IMR-90 (cell line): ENCODE data around the gene C2. TPM values are rescaled to one million over a fixed set of nuclear protein-coding genes. Genes with fewer than 3 reads are reported as not detected.
A peak's percentile ranks its signal among the peaks of the same experiment; 100 is the strongest.

Experiments
- ATAC-seq: fragments of 200-7000 bp; cut with Tn5 transposase; 2 replicates; pipeline ENCODE4 v1.9.1; 2020; ENCODE audit warnings: low read depth, mild to moderate bottlenecking, moderate library complexity
- BruUV-seq: library from RNA; stranded (reverse); fragments of 400-500 nt; replicated peaks from 2 replicates; lab custom pipeline; 2021; lab: Mats Ljungman, UMichigan
- CTCF ChIA-PET: fragments of 300-600 bp; formaldehyde crosslinking; extraction: SDS; loops from one replicate; lab custom pipeline; 2021; ENCODE audit warnings: antibody characterized with exemption; lab: Yijun Ruan, JAX
- POLR2A ChIA-PET: fragments of 300-600 bp; sonication (Branson Sonifier 250); formaldehyde crosslinking; loops from one replicate; lab custom pipeline; 2022; ENCODE audit warnings: antibody characterized with exemption; ENCODE audit not compliant: unreplicated experiment; lab: Charles Lee
- DNase-seq: peaks from one replicate; pipeline ENCODE4 v3.0.0; 2013
- H2AFZ ChIP-seq: replicated peaks from 2 replicates; pipeline ENCODE3; 2013; ENCODE audit warnings: low read length, mild to moderate bottlenecking; ENCODE audit not compliant: poor library complexity
- H2AK5ac ChIP-seq: 2 replicates; pipeline ENCODE4 v1.6.1; 2013; ENCODE audit warnings: low read depth, low read length, inconsistent platforms
- H2AK9ac ChIP-seq: replicated peaks from 2 replicates; pipeline ENCODE3; 2013; ENCODE audit warnings: mild to moderate bottlenecking, low read depth, low read length, moderate library complexity; ENCODE audit not compliant: poor library complexity
- H2BK120ac ChIP-seq: 2 replicates; pipeline ENCODE4 v1.6.1; 2013; ENCODE audit warnings: low read depth, low read length, inconsistent platforms
- H2BK15ac ChIP-seq: 3 replicates; pipeline ENCODE4 v1.6.1; 2013; ENCODE audit warnings: low read depth, low read length, inconsistent platforms
- H2BK20ac ChIP-seq: 2 replicates; pipeline ENCODE4 v1.6.1; 2013; ENCODE audit warnings: low read depth, mild to moderate bottlenecking, inconsistent platforms, low read length, moderate library complexity
- H2BK5ac ChIP-seq: 2 replicates; pipeline ENCODE4 v1.6.1; 2013; ENCODE audit warnings: mild to moderate bottlenecking, low read depth, low read length, inconsistent platforms; ENCODE audit not compliant: poor library complexity, severe bottlenecking
- H3K14ac ChIP-seq: replicated peaks from 2 replicates; pipeline ENCODE4 v1.6.1; 2013; ENCODE audit warnings: low read depth, low read length, inconsistent platforms
- H3K18ac ChIP-seq: 2 replicates; pipeline ENCODE4 v1.6.1; 2013; ENCODE audit warnings: low read depth, low read length, control low read depth
- H3K23ac ChIP-seq: 2 replicates; pipeline ENCODE4 v1.6.1; 2013; ENCODE audit warnings: low read depth, low read length, inconsistent platforms
- H3K27ac ChIP-seq: 2 replicates; pipeline ENCODE4 v1.5.1; 2013; ENCODE audit warnings: mild to moderate bottlenecking, control low read depth, low read length; ENCODE audit not compliant: insufficient read depth
- H3K27me3 ChIP-seq: 2 replicates; pipeline ENCODE4 v1.6.1; 2013; ENCODE audit warnings: low read length; ENCODE audit not compliant: control insufficient read depth, insufficient read depth
- H3K36me3 ChIP-seq: 2 replicates; pipeline ENCODE4 v1.6.1; 2013; ENCODE audit warnings: low read length, mixed read lengths; ENCODE audit not compliant: control insufficient read depth, insufficient read depth
- H3K4ac ChIP-seq: 2 replicates; pipeline ENCODE4 v1.6.1; 2013; ENCODE audit warnings: low read depth, low read length, inconsistent platforms
- H3K4me1 ChIP-seq: 2 replicates; pipeline ENCODE4 v1.6.1; 2013; ENCODE audit warnings: low read length, mixed read lengths; ENCODE audit not compliant: control insufficient read depth, insufficient read depth
- H3K4me2 ChIP-seq: 2 replicates; pipeline ENCODE4 v1.6.1; 2013; ENCODE audit warnings: low read depth, mild to moderate bottlenecking, control low read depth, low read length, moderate library complexity
- H3K4me3 ChIP-seq: 2 replicates; pipeline ENCODE4 v1.5.1; 2013; ENCODE audit warnings: low read depth, mild to moderate bottlenecking, control low read depth, low read length, moderate library complexity; ENCODE audit not compliant: insufficient read depth
- H3K56ac ChIP-seq: 2 replicates; pipeline ENCODE4 v1.6.1; 2013; ENCODE audit warnings: low read length, inconsistent platforms; ENCODE audit not compliant: insufficient read depth; ENCODE audit errors: extremely low read depth
- H3K79me1 ChIP-seq, 2 experiments: 2 replicates each; pipeline ENCODE4 v1.6.1; 2013; ENCODE audit warnings: low read length in 2 of 2, inconsistent platforms in 1 of 2, low read depth in 1 of 2
- H3K9ac ChIP-seq: 2 replicates; pipeline ENCODE4 v1.6.1; 2013; ENCODE audit warnings: low read depth, low read length, control low read depth
- H3K9me1 ChIP-seq: 2 replicates; pipeline ENCODE4 v1.6.1; 2013; ENCODE audit warnings: low read length, inconsistent platforms; ENCODE audit not compliant: insufficient read depth
- H3K9me3 ChIP-seq: 2 replicates; pipeline ENCODE4 v1.6.1; 2013; ENCODE audit warnings: low read length; ENCODE audit not compliant: control insufficient read depth, insufficient read depth
- H4K20me1 ChIP-seq: 2 replicates; pipeline ENCODE4 v1.6.1; 2013; ENCODE audit warnings: low read length, inconsistent platforms; ENCODE audit not compliant: insufficient read depth
- H4K5ac ChIP-seq: 2 replicates; pipeline ENCODE4 v1.6.1; 2013; ENCODE audit warnings: mild to moderate bottlenecking, low read depth, low read length, control low read depth
- H4K8ac ChIP-seq, 2 experiments: 2 replicates each; pipeline ENCODE4 v1.6.1; 2013; ENCODE audit warnings: low read depth in 2 of 2, low read length in 2 of 2, control low read depth in 1 of 2, inconsistent platforms in 1 of 2
- H4K91ac ChIP-seq: 2 replicates; pipeline ENCODE4 v1.6.1; 2013; ENCODE audit warnings: low read depth, low read length, inconsistent platforms; ENCODE audit not compliant: insufficient read depth
- BHLHE40 ChIP-seq: fragments of 150-350 bp; IDR thresholded peaks from 2 replicates; pipeline ENCODE4 v1.6.1; 2016; ENCODE audit warnings: mild to moderate bottlenecking, low read depth, low read length
- RAD21 ChIP-seq: IDR thresholded peaks from 2 replicates; pipeline ENCODE4 v1.6.1; 2012; ENCODE audit warnings: low read length, improper control_type of control experiment
- RFX5 ChIP-seq: IDR thresholded peaks from 2 replicates; pipeline ENCODE4 v1.8.0; 2012; ENCODE audit warnings: low read depth, mild to moderate bottlenecking, low read length, moderate library complexity
- WGBS, 2 experiments: methylation state at CpG; one replicate each; pipeline versions ENCODE4 v1.1.5 to v1.1.7; 2013; ENCODE audit warnings: missing lambda C conversion rate in 2 of 2; ENCODE audit not compliant: insufficient read length in 1 of 2; ENCODE audit errors: extremely low coverage in 2 of 2; 5-methylcytosine and 5-hydroxymethylcytosine counted together
- dilution Hi-C: fragments of 300-500 bp; cut with HindIII; formaldehyde crosslinking; loops from one replicate; pipeline ENCODE4 v1.14.3; 2018; ENCODE audit warnings: low sequenced_read_pairs; ENCODE audit not compliant: unreplicated experiment
- in situ Hi-C: fragments of 300-500 bp; cut with MboI; formaldehyde crosslinking; loops from 3 replicates; pipeline ENCODE4 v1.14.3; 2019; ENCODE audit warnings: low sequenced_read_pairs, inconsistent platforms, mixed read lengths
- intact Hi-C: fragments of 100-400 bp; cut with micrococcal nuclease; formaldehyde crosslinking; loops from 2 replicates; pipeline ENCODE4 v1.10.0; 2022
- polyA plus RNA-seq, 3 experiments: library from polyadenylated mRNA; depleted of rRNA; stranded (reverse); fragments of >200 nt; gene quantifications; 2 replicates each; pipeline ENCODE4 v1.2.3, GENCODE V29; 2012; ENCODE audit warnings: low replicate concordance in 1 of 3
- total RNA-seq: library from RNA; depleted of rRNA; stranded (reverse); fragments of >200 nt; gene quantifications from 2 replicates; pipeline ENCODE4 v1.2.3, GENCODE V29; 2012

Gene C2
- total and polyA plus RNA-seq, 2 of the 4 experiments (the other 2 are of a cell fraction) = 0.18 to 0.19 TPM

DNA sequence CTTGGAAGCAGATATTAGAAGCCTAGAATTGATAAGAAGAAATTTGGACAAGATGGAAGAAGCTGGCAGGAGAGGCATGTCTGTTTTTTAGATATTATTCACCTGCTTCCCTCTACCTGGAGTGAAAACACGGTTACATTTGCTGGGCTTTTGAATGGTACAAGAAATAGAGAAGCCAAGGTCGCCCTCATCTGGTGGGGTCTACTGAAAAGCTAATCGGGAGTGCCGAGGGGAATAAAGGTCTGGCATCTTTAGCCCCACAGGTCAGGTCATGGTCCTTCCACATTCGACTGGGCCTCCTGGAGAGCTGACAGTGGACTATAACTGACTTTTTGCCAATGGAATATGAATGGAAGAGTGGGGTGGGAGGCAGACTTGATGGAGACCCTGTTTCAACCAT, 4.6 kb upstream of the C2 start:
- no peaks in the 10 kb centered on the region for H3K9me3 ChIP-seq
- no peak overlapping the region for H3K56ac ChIP-seq
- POLR2A ChIA-PET = no interaction called here
- H3K4me3 ChIP-seq = no peak overlapping the region
- H3K27me3 ChIP-seq = 0 out of 2 replicates have a peak, but pooled peaks cover 2% of the 10 kb centered on the region
- no peak overlapping the region for H3K4ac ChIP-seq
- peaks cover 6% of the 10 kb centered on the region; the same call in 1 of the 2 replicates for H3K4me1 ChIP-seq
- H3K27ac ChIP-seq = no peak overlapping the region
- no peak overlapping the region for H2BK15ac ChIP-seq
- H4K8ac ChIP-seq = no peak overlapping the region
- no peak overlapping the region for H3K14ac ChIP-seq
- H3K18ac ChIP-seq = no peak overlapping the region
- no peaks in the 10 kb centered on the region for H4K20me1 ChIP-seq
- dilution Hi-C loops = no loop called here
- H2AFZ ChIP-seq = peak overlapping the region; percentile 58
- peak overlapping the region; percentile 65 for H2AK9ac ChIP-seq
- no peaks in the 10 kb centered on the region for H3K79me1 ChIP-seq
- H2BK5ac ChIP-seq = no peak overlapping the region
- no peak overlapping the region for H3K4me2 ChIP-seq
- H3K23ac ChIP-seq = no peak overlapping the region
- in situ Hi-C loops = no loop called here
- no peak overlapping the region for H4K5ac ChIP-seq
- BruUV-seq = no TSS peak
- no peak overlapping the region for H3K9ac ChIP-seq
- CTCF ChIA-PET = interaction anchor here (0.8 to 0.9 kb wide), 2 partner anchors 13 to 17 kb away, joined by 3 read pairs; no protein-coding TSS in a partner anchor
- TF ChIP-seq RFX5 (no peak), BHLHE40 (no peak), RAD21 (peak; percentile 14; the same call in 1 of the 2 replicates)
- 0 out of 2 replicates have a peak, but pooled peaks cover 3% of the 10 kb centered on the region for H3K9me1 ChIP-seq
- H2BK120ac ChIP-seq = no peak overlapping the region
- no CpG with 5 or more reads among the region's 5 CpGs for WGBS, 2 experiments
- no peak overlapping the region for H2BK20ac ChIP-seq
- H3K36me3 ChIP-seq = no peaks in the 10 kb centered on the region
- H4K91ac ChIP-seq = no peak overlapping the region
- ATAC-seq (no peak), DNase-seq (no peak)
- no peak overlapping the region for H2AK5ac ChIP-seq
- intact Hi-C loops = no loop called here
